IPS-NIHi7 (cell line): Measurements from ENCODE around the gene NAPG.
"Not testable (repeated sequence)": the region's sequence is repeated elsewhere in the genome, so short reads cannot be mapped to it uniquely, and the experiment has no call there.

Experiments
- DNase-seq: peaks from one replicate; pipeline ENCODE4 v3.0.0; 2012; ENCODE audit warnings: mixed read lengths; ENCODE audit errors: extremely low spot score

NAPG gene

GRCh38 chr18:10579079-10579867 is 53.4 kb downstream of the NAPG start:
- no peak for DNase-seq

- no peak for DNase-seq
Measured at GRCh38 chr18:10580215-10580614, 54.4 kb downstream of the NAPG start.

- DNase-seq = no peak
Measured at GRCh38 chr18:10585260-10585659, 59.4 kb downstream of the NAPG start.

- DNase-seq = no peak
Measured at GRCh38 chr18:10588975-10589374, 63.1 kb downstream of the NAPG start.

- no peak for DNase-seq
Measured at GRCh38 chr18:10590412-10590811, 64.6 kb downstream of the NAPG start.

- DNase-seq = no peak
Measured at GRCh38 chr18:10591896-10592295, 66.1 kb downstream of the NAPG start.

- not testable (repeated sequence) for DNase-seq
Measured at GRCh38 chr18:10593366-10594022, 67.7 kb downstream of the NAPG start.

GRCh38 chr18:10595917-10596316 is 70.1 kb downstream of the NAPG start:
- DNase-seq = not testable (repeated sequence)

GRCh38 chr18:10597695-10598094 is 71.9 kb downstream of the NAPG start:
- DNase-seq = not testable (repeated sequence)

GRCh38 chr18:10600701-10601100 is 74.9 kb downstream of the NAPG start:
- not testable (repeated sequence) for DNase-seq
